ENCODE data around the gene ESYT1.

ESYT1 gene

GRCh38 chr12:56190695-56191155 lies 62.7 kb downstream of the ESYT1 start:
- DNase-seq, result peak; percentile 2

GRCh38 chr12:56192582-56192981 lies 64.5 kb downstream of the ESYT1 start:
- DNase-seq, result no peak

- DNase-seq, result peak; percentile 52
Observed at GRCh38 chr12:56193025-56193578, 65.0 kb downstream of the ESYT1 start.
